GM23248 (cell line): ENCODE measurements around the gene PTGDR. TPM values are rescaled to one million over a fixed set of nuclear protein-coding genes. Genes with fewer than 3 reads are reported as not detected.

Experiments used
- DNase-seq: peaks from one replicate; pipeline ENCODE4 v3.0.0-alpha.2; 2015
- H2AFZ ChIP-seq: fragments of 200-600 bp; sonication (generic); 2 replicates; pipeline ENCODE4 v1.6.1; 2016; ENCODE audit warnings: antibody characterized with exemption
- H3F3A ChIP-seq: fragments of 200-600 bp; sonication (generic); 2 replicates; pipeline ENCODE4 v1.6.1; 2016; ENCODE audit warnings: mild to moderate bottlenecking, antibody characterized with exemption, mixed run types; ENCODE audit not compliant: insufficient read depth
- H3K27ac ChIP-seq: fragments of 200-600 bp; sonication (generic); 2 replicates; pipeline ENCODE4 v1.5.1; 2016; ENCODE audit warnings: mild to moderate bottlenecking
- H3K27me3 ChIP-seq: fragments of 200-600 bp; sonication (generic); replicated peaks from 2 replicates; pipeline ENCODE4 v1.6.1; 2016; ENCODE audit warnings: mild to moderate bottlenecking; ENCODE audit not compliant: insufficient read depth
- H3K36me3 ChIP-seq: fragments of 200-600 bp; sonication (generic); 2 replicates; pipeline ENCODE4 v1.6.1; 2016; ENCODE audit warnings: low read depth, mild to moderate bottlenecking
- H3K4me1 ChIP-seq: fragments of 200-600 bp; sonication (generic); 2 replicates; pipeline ENCODE4 v1.6.1; 2016; ENCODE audit warnings: mild to moderate bottlenecking; ENCODE audit not compliant: insufficient read depth
- H3K4me2 ChIP-seq: fragments of 200-600 bp; sonication (generic); one replicate; pipeline ENCODE4 v1.6.1; 2016; ENCODE audit warnings: mild to moderate bottlenecking; ENCODE audit not compliant: unreplicated experiment
- H3K4me3 ChIP-seq: fragments of 200-600 bp; sonication (generic); 2 replicates; pipeline ENCODE4 v1.5.1; 2016; ENCODE audit warnings: mild to moderate bottlenecking
- H3K79me2 ChIP-seq: fragments of 200-600 bp; sonication (generic); 2 replicates; pipeline ENCODE4 v1.6.1; 2016; ENCODE audit warnings: mild to moderate bottlenecking; ENCODE audit not compliant: insufficient read depth
- H3K9ac ChIP-seq: fragments of 200-600 bp; sonication (generic); 2 replicates; pipeline ENCODE4 v1.6.1; 2016; ENCODE audit warnings: mild to moderate bottlenecking
- H3K9me2 ChIP-seq: fragments of 200-600 bp; sonication (generic); 2 replicates; pipeline ENCODE4 v1.6.1; 2016; ENCODE audit warnings: mixed run types, mild to moderate bottlenecking, moderate library complexity; ENCODE audit not compliant: insufficient read depth
- H3K9me3 ChIP-seq: fragments of 200-600 bp; sonication (generic); one replicate; pipeline ENCODE4 v1.6.1; 2017; ENCODE audit warnings: low read depth
- H4K20me1 ChIP-seq: fragments of 200-600 bp; sonication (generic); 2 replicates; pipeline ENCODE4 v1.6.0; 2016; ENCODE audit not compliant: insufficient read depth
- EZH2 ChIP-seq: fragments of 200-600 bp; sonication (generic); IDR thresholded peaks from 2 replicates; pipeline ENCODE4 v1.6.1; 2018; ENCODE audit warnings: antibody characterized with exemption, mild to moderate bottlenecking; ENCODE audit not compliant: insufficient read depth, poor library complexity, severe bottlenecking
- EZH2phosphoT487 ChIP-seq: fragments of 200-600 bp; sonication (generic); IDR thresholded peaks from 2 replicates; pipeline ENCODE4 v1.6.1; 2018; ENCODE audit warnings: antibody characterized with exemption, moderate library complexity, mild to moderate bottlenecking, low read depth; ENCODE audit not compliant: insufficient read depth
- WGBS, 2 experiments: methylation state at CpG; one replicate each; pipeline ENCODE4 v1.1.6; 2015 to 2017; ENCODE audit warnings: low lambda C conversion rate in 2 of 2, low coverage in 1 of 2; ENCODE audit errors: missing lambda C conversion rate in 2 of 2; 5-methylcytosine and 5-hydroxymethylcytosine counted together
- in situ Hi-C: fragments of 300-500 bp; cut with MboI; formaldehyde crosslinking; loops from 2 replicates; pipeline ENCODE4 v1.15.0; 2020
- polyA plus RNA-seq: library from polyadenylated mRNA; unstranded; fragments of >200 nt; fragmentation: Nextera tagmentation; extraction: Ambion mirVana; gene quantifications from 2 replicates; pipeline ENCODE4 v1.2.1, GENCODE V29; 2016
- total RNA-seq: library from RNA; depleted of rRNA; stranded (reverse); fragments of >200 nt; shearing (Covaris generic); gene quantifications from 2 replicates; pipeline ENCODE4 v1.2.3, GENCODE V29; 2014; rRNA removed

Gene PTGDR
- total RNA-seq (not detected in 2 replicates), polyA plus RNA-seq (0.09 and 0.18 TPM in 2 replicates)

GRCh38 chr14:52267501-52268278, at the start of gene PTGDR:
PTGDR (plus strand) TSS chr14:52267698; CDS start chr14:52267815, 117 bp downstream.
- 4 to 6% methylated on average over 55 to 62 of the region's 63 CpGs for WGBS, 2 experiments
- peaks cover 15% of the 10 kb centered on the region for H3F3A ChIP-seq
- peak within 1 kb of the TSS; percentile 61 for H3K27ac ChIP-seq
- H3K79me2 ChIP-seq, result no peaks in the 10 kb centered on the region
- no peak for TF ChIP-seq EZH2phosphoT487
- TF ChIP-seq EZH2, result no peak
- H3K4me3 ChIP-seq, result peak within 1 kb of the TSS; percentile 69
- H3K36me3 ChIP-seq, result no peaks in the 10 kb centered on the region
- DNase-seq, result peak; percentile 53
- peak within 1 kb of the TSS; percentile 78 for H2AFZ ChIP-seq
- H3K27me3 ChIP-seq, result peaks cover 18% of the 10 kb centered on the region
- peak within 1 kb of the TSS; percentile 80 for H3K4me2 ChIP-seq
- no peaks in the 10 kb centered on the region for H4K20me1 ChIP-seq
- H3K4me1 ChIP-seq, result peaks cover 24% of the 10 kb centered on the region
- in situ Hi-C loops, result no loop called here
- H3K9ac ChIP-seq, result no peak within 1 kb of the TSS
- no peaks in the 10 kb centered on the region for H3K9me2 ChIP-seq
- H3K9me3 ChIP-seq, result no peaks in the 10 kb centered on the region

GRCh38 chr14:52219488-52220084, 47.9 kb upstream of the PTGDR start:
- Histone ChIP-seq H3K27ac (no peak overlapping the region), H3K4me1 (no peaks in the 10 kb centered on the region), H3K9me3 (no peaks in the 10 kb centered on the region), H3K79me2 (no peaks in the 10 kb centered on the region), H3K9me2 (no peaks in the 10 kb centered on the region), H4K20me1 (no peaks in the 10 kb centered on the region), H3K4me2 (no peak overlapping the region), H3F3A (no peaks in the 10 kb centered on the region), H3K4me3 (no peak overlapping the region), H3K9ac (no peak overlapping the region), H3K36me3 (no peaks in the 10 kb centered on the region), H3K27me3 (0 out of 2 replicates have a peak, but pooled peaks cover 5% of the 10 kb centered on the region), H2AFZ (no peak overlapping the region)
- 90 to 95% methylated on average over 4 of the region's 4 CpGs for WGBS, 2 experiments
- in situ Hi-C loops, result no loop called here
- TF ChIP-seq EZH2phosphoT487, result no peak
- no peak for TF ChIP-seq EZH2
- DNase-seq, result peak; percentile 6

GRCh38 chr14:52220924-52221811, 46.3 kb upstream of the PTGDR start:
- H3K4me2 ChIP-seq, result no peak overlapping the region
- no peaks in the 10 kb centered on the region for H3K79me2 ChIP-seq
- TF ChIP-seq EZH2phosphoT487 (no peak), EZH2 (no peak)
- no peak overlapping the region for H3K27ac ChIP-seq
- H3K4me1 ChIP-seq, result no peaks in the 10 kb centered on the region
- in situ Hi-C loops, result no loop called here
- H3K27me3 ChIP-seq, result no peaks in the 10 kb centered on the region
- DNase-seq, result no peak
- H3K36me3 ChIP-seq, result no peaks in the 10 kb centered on the region
- H3K4me3 ChIP-seq, result no peak overlapping the region
- WGBS, 2 experiments, result 78 to 82% methylated on average over 7 of the region's 7 CpGs
- no peak overlapping the region for H3K9ac ChIP-seq
- no peaks in the 10 kb centered on the region for H3K9me3 ChIP-seq
- no peak overlapping the region for H2AFZ ChIP-seq
- H4K20me1 ChIP-seq, result no peaks in the 10 kb centered on the region
- H3F3A ChIP-seq, result no peaks in the 10 kb centered on the region
- H3K9me2 ChIP-seq, result no peaks in the 10 kb centered on the region

GRCh38 chr14:52222901-52223300, 44.6 kb upstream of the PTGDR start:
- no peak overlapping the region for H3K27ac ChIP-seq
- WGBS, 2 experiments, result 74 to 76% methylated on average over 9 of the region's 9 CpGs
- in situ Hi-C loops, result no loop called here

More at GRCh38 chr14:52222901-52223300, 44.6 kb upstream of the PTGDR start:
- Histone ChIP-seq H3K79me2 (no peaks in the 10 kb centered on the region), H4K20me1 (no peaks in the 10 kb centered on the region), H3K4me1 (no peaks in the 10 kb centered on the region), H3K9me3 (no peaks in the 10 kb centered on the region), H2AFZ (no peak overlapping the region), H3K4me3 (no peak overlapping the region), H3K27me3 (no peaks in the 10 kb centered on the region), H3F3A (no peaks in the 10 kb centered on the region), H3K36me3 (no peaks in the 10 kb centered on the region), H3K9ac (no peak overlapping the region), H3K4me2 (no peak overlapping the region), H3K9me2 (no peaks in the 10 kb centered on the region)
- TF ChIP-seq EZH2phosphoT487, result no peak
- no peak for TF ChIP-seq EZH2
- DNase-seq, result no peak
